ENCODE data around the gene RNF130.
A peak's percentile ranks its signal among the peaks of the same experiment; 100 is the strongest.
"Not testable (repeated sequence)": the region's sequence is repeated elsewhere in the genome, so short reads cannot be mapped to it uniquely, and the experiment has no call there.

Gene RNF130

DNA sequence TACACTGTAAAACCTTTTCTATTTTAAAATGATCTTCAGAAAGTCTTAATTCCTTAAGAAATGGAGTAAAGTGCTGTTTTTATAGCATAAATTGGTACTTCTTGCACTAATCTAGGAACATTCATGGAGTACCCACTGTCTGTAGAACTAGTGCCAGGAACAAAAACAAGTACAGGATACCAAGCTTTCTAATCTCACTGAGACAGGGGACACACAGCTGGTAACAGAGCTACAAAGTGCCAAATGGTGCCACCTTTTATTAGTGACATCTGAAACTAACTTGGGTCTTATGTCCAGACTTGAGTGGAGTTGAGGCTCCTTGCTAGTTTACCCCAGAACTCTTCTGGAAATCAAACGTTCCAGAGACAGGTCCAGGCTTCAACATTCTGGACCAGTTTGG is 57.9 kb downstream of the RNF130 start:
- DNase-seq: no peak

DNA sequence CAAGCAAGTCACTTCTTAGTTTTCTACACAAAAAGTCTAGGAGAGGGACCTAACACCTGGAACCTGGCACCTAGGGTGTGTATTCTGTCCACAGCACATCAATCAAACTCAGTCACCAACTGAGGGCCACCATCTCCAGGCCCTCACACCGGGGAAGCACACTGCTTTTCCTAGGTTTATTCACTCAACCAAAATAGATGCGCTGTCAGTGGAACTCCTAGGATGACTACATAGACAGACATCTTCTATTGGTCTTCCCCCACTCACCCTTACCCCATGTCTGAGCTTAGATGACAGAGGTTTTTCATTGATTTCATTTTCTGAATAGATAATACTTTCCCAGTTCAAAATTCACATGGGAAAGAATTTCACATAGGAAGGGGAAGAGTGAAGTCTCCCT is 59.2 kb downstream of the RNF130 start:
- no peak for DNase-seq

DNA sequence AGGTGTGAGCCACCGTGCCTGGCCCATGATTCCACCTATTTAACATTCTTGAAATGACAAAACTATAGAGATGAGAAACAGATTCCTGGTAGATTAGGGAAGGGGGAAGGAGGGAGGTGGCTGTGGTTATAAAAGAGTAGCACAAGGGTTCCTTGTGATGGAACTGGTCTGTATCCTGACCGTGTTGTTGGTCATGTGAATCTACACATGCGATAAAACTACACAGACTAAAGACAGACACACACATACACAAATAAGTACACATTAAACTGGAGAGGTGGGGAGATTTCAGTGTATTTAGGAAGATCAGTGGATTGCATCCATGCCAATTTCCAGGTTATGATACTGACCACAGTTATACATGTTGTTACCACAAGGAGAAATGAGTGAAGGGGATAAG is 60.9 kb downstream of the RNF130 start:
- DNase-seq: no peak

DNA sequence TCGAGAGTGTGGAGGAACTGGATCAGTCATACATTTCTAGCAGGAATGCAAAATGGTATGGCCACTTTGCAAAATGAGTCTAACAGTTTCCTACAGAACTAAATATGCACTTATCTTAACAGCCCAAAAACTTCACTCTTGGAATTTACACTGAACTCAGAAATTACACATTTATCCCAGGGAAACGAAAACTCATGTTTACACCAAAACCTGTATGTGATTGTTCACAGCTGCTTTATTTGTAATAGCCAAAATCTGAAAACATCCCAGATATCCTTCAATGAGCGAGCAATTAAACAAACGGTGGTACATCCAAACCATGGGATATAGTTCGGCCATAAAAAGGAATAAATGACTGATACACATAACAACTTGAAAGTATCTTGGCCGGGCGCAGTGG is 62.0 kb downstream of the RNF130 start:
- no peak for DNase-seq

DNA sequence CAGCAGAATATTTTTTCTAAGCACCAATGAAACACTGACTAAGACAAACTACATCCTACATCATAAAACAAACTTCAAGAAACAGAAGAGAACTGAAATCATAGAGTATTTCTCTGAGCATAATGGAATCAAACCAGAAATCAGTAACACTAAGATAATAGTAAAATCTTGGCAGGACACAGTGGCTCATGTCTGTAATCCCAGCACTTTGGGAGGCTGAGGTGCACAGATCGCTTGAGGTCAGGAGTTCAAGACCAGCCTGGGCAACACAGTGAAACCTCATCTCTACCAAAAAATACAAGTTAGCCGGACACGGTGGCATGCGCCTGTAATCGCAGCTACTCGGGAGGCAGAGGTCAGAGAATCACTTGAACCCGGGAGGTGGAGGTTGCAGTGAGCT is 63.1 kb downstream of the RNF130 start:
- no peak for DNase-seq

DNA sequence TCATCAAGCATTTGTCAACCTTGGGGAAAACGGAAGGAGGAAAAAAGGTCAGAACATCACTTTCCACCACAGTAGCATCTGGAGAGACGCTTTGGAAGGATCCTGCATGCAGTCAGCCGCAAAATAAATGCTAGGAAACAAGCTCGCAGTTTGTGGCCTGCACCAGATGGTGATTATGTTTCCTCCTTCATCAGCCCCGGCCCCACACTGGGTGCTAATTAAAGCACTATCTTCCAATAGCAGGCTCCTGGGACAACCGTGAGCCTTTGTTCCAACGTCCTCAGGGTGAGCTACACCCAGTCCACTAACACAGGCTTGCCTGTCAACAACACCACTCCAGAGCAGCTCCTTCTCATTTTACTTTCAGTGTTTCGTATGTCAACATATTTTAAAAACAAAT is 64.0 kb downstream of the RNF130 start:
- DNase-seq: no peak

DNA sequence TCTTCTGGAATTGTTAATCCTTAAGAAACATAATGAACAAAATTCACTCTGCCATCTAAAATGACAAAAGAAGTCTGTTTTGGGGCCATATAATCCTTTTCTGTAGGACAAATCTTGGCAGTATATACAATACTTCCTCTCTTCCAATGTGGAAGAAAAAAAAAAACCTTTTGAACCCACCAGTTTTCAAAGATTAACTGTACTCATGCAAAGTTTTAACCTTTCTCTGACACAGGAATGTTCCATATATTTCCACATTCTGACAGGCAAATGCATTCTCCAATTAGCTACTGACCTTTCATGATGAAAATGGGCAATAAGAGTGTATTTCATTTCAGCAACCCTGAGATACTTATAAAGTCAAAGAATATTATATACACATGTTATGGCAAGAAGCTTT is 65.4 kb downstream of the RNF130 start:
- DNase-seq: no peak

DNA sequence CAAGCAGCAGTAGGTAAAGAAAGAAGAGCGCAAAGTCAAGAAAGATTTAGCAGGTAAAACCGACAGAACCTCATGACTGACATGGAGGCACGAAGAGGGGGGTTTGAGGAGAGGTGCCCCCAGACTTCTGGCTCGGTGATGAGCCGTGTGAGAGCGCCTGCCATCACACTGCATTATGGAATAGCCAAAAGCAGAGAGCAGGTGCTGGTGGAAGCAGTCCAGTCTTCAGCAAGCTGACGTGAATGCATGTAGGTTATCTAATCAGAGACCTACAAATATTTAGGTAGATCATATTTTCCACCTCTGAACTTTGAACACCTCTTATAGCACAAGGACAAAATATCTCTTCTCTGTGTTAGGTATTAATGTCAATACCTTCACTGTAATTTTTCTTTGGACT is 68.4 kb downstream of the RNF130 start:
- DNase-seq: no peak

DNA sequence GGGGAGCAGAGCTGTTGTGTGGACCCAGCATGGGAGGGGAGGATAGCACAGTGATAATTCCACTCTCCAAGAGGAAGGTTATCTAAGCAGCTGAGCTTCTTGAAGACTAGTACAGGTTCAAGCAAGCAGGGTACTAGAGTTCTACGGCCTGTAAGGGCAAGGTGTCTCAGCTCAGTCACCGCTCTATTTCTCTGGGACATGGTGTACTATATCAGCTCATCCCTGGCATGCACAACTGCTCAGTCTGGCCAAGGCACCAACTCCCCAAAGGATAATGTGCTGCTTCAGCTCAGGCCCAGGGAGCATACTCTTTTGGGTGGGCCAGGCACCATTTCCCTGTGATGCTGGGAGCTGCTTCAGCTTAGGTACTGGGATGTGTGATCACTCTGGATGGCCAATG is 69.8 kb downstream of the RNF130 start:
- no peak for DNase-seq

DNA sequence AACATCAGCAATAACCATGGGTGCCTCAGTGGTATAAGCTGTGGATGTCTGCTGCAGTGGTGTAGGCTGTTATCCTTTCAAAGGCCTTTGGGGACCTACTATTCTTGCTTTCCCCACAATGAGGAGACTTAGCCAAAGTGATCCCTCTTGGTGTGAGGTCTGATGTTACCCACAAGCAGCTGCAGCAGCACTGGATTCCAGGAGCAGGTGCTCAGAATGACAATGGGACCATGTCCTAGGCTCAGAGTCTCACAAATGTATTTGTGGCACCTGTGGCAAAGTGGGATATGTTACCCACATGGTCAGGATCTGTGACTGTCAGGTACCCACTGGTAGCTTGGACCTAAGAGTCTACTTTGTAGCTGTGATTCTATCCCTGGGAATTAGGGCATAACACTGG is 70.4 kb downstream of the RNF130 start:
- no peak for DNase-seq

DNA sequence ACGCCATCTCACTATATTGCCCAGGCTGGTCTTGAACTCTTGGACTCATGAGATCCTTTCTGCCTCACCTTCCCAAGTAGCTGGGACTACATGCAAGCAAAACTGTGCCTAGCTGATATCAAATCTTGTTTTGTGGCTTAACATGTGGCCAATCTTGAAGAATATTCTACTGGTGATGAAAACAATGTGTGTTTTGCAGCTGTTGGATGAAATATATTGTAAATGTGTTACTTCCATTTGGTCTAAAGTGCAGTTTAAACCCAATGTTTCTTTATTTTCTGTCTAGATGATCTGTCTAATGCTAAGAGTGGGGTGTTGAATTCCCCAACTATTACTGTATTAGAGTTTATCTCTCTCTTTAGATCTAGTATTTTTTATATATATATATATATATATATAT is 73.1 kb downstream of the RNF130 start:
- no peak for DNase-seq

DNA sequence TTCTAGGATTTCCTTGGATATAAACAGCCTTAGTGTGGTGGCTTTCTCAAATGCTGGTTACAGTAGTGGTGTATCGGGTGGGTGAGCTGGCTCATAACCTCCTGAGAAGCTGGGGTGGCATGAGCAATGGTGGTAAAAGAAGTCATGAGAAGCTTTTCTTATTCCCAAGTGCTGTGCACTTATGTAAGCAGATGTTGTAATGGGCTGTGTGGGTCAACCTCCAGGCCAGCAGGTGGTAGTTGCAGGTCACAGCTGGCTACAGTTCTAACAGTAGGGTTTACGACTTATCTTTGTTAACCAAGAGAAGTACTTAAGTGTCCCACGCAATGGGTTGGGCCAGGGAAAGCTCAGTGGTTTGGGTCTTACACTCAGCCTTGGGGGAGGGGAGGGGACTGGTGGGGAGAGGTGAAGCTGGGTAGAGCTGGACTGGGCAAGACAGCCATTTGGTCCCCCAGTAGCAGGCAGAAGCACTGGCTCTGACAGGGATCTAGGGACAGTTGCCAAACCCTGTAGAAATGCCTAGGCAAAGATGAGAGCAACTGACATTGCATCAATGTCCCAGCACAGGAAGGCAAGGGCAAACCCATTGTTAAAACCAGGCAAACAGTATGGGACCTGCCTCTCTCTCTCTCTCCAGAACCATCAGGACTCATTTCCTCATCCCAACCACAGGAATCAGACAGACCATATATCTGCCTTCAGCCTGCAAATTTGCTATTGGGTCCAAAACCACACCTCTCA is 76.8 kb downstream of the RNF130 start:
- DNase-seq: no peak

DNA sequence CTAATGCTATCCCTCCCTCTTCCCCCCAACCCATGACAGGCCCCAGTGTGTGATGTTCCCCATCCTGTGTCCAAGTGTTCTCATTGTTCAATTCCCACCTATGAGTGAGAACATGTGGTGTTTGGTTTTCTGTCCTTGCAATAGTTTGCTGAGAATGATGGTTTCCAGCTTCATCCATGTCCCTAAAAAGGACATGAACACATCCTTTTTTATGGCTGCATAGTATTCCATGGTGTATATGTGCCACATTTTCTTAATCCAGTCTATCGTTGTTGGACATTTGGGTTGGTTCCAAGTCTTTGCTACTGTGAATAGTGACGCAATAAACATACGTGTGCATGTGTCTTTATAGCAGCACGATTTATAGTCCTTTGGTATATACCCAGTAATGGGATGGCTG is 78.7 kb downstream of the RNF130 start:
- not testable (repeated sequence) for DNase-seq

DNA sequence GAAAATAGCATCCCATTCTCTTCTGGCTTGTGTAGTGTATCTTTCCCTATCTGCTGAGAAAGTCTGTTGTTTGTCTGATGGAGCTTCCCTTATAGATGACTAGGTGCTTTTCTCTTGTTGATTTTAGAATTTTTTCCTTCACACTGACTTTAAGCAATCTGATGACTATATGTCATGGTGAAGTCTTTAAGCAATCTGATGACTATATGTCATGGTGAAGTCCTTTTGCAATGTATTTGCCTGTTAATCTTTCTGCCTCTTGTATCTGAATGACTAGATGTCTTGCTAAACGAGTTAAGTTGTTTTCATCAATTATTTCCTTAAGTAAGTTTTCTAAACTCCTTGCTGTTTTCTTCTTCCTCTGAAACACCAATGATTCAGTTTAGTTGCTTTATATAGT is 80.5 kb downstream of the RNF130 start:
- no peak for DNase-seq

DNA sequence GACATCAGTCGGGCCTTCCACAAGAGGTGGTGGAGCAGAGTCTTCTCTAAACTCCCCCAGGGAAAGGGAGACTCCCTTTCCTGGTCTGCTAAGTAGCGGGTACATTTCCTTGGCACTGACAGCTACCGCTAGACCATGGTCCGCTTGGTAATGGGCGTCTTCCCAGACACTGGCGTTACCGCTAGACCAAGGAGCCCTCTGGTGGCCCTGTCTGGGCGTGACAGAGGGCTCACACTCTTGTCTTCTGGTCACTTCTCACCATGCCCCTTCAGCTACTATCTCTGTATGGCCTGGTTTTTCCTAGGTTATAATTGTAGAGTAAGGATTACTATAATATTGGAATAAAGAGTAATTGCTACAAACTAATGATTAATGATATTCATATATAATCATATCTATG is 81.0 kb downstream of the RNF130 start:
- DNase-seq: not testable (repeated sequence)

DNA sequence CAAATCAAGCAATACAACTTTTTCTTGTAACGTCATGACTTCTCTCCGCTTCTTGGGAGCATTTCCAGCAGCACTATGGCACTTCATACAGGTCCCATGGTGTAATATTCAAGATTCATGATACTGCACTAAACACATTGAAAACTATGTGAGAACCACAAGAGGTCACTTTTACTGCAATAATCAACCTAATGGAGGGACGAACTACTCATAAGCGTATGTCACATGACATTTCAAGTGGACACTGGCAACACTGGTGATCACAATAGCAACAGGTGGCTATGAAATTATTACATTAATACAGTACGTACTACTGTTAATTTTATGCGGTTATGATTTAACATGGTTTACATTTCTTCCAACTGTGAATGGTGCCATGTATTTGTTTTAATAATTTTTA is 85.2 kb downstream of the RNF130 start:
- DNase-seq: no peak

DNA sequence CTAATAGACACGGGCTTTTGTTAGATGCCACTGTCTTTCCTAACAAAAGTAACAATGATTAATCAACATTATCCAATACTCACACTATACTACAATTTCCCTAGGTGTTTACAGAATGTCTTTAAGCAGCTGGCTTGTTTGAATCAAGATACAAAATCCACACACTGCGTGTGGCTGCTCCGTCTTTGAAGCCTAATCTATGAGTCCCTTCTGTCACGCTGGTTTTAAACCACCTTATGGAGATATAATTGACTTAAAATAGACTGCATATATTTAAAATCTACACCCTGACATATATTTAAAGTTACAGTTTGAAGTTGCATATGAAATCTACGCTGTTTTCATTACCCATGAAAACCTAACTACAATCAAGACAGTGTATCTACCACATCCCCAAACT is 89.9 kb downstream of the RNF130 start:
- no peak for DNase-seq

DNA sequence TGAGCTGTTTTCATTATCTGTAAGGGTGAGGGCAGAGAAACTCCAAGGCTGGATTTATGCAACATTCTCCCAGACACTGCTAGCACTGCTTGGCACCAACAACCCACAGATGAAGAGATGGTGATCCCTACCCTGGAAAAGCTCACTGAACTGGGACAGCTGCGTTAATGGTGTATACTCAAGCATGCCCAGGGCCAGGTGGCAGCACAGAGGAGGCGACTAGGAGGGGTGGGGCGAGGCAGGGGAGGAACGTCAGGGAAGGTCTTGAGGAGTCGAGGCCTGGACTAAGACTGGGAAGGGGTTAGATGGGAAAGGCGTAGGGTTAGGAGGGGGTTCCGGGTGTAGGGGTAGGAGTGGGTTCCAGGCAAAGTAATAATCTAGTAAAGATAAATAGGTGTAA is 90.8 kb downstream of the RNF130 start:
- DNase-seq: no peak

DNA sequence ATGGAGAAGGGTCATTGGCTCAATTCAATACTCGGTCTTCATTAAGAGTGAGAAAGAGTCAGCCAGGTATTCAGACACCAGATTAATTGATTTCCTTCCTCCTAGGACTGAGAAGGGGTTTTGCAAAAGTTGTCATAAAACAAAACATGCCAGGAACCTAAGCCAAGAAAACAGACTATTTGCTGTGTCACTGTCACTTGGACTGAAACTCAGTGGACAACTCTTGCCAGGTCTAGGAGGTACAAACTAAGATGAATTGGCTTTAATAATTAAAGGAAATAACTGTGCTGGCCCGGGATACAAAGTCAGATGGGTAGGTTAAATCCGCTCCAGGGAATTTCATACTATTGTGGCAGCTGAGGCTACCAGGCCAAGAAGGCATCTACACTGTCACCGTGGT is 92.8 kb downstream of the RNF130 start:
- no peak for DNase-seq

DNA sequence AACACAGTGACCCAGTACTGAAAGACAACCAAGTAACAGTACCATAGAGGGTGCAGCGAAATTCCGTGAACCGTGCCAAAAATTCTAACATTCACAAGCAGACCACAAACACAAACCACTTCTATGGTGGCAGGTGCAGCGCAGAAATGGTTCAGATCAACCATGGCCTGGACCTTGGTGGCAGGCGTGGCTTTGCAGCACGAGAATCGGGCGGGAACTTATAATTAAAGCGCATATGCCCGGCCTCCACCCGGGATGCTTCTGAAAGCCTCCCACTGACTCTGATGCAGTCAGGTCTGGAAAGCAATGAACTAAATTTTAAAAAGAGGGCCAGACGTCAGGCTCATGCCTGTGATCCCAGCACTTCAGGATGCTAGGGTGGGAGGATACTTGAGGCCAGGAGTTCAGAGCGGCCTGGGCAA is 95.8 kb downstream of the RNF130 start:
- no peak for DNase-seq

DNA sequence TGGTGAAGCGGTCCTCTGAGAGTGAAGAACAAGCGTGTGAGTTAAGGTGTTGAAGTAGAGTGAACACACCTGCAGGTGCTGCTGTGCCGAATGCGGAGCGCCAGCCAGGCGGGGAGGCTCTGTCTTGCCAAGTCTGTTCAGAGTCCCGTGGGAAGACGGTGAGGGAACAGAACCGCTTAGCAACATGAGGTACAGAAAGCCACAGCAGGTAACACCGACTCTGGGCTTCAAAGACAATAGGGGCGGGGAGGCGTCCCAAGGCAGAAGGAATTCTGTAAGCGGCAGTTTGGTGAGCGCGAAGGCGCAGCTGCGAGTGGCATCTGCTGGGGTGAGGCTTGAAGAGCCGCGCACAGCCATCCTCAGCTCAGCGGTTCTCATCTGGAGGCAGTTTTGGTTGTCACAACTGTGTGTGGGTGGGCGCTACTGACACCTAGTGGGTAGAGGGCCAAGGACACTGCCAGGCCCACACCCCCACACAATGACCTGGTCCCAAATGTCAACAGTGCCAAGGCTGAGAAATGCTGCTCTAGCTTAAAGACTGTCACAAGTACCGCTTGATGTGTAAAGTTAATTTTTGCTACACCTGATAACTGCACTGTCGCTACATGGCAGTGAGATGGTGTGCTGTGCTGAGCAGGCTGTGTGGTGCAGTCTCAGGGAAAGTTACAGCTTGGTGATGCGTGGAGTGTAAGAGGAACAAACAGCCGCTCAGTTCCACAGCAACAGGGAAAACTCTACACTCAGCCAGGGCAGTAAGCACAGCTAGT is 96.4 kb downstream of the RNF130 start:
- peak in 4 of 6 experiments; percentile 6 to 15 (median 9) for DNase-seq

DNA sequence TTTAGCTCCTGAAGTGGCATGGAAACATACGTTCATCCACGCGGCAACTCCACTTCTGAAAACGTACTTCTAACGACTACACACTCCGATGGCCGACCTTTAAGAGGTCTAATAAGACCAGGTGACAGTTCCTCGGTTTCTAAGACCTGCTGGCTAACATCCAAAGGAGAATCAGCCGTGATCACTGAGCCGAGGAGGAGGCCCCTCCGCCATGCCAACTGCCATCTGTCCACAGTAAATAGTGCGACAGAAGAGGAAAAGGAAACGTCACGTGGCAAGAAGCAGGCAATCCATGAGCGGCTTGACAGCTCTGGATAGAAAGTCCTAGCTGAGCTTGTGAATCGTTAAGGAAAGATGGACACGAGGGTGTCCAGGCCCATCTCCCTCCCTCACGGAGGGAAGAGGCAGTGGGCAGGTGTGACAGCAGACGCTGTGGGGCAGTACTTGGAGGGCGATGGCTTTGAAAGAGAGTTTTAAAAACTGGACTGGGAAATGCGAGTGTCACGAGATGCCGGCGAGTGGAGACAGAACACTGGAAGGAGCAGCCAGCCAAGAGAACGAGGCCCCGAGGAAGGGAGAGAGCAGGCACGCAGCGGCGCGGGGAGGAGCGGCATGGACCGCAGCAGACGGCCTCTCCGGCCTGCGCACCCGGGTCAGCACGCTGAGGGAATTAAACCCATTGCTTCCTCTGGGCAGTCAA is 97.2 kb downstream of the RNF130 start:
- DNase-seq: no peak

DNA sequence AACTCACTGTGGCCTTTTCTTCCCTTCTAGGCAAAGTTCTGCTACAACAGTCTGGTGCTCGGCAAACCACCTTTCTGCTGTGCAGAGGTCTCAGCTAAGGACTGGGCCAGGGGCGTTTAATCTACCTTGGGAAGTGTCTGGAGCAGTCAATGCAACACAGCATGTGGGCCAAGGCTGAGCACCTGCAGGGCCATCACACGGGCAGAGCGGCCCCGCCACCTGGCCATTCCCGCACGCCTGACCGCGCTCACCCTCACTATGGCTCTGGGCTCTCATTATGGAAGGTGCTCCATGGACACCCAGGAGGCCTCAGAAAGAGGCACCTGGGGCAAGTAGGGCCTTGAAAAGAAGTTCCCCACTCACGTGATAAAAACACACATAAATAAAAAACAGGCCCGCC is 98.2 kb downstream of the RNF130 start:
- DNase-seq: no peak

DNA sequence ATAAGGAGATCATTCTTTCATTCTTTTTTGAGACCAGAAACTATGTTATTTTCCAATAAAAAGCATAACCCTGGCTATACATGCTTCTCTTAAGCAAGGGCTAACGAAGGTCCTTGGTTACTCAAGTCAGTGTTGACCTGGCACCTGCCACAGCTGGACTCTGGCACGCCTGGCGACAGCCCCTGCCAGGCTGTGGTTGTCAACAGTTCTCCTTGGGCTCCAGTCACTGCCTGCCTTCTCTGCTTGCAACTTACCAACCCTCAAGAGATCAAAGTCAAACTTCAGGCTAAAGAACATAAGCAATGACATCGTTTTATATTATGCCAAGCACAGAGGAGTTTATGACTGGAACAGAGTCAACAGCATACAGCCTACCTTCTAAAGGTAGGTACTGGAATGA is 102.4 kb downstream of the RNF130 start:
- no peak for DNase-seq

All from stimulated activated naive CD4-positive, alpha-beta T cell (primary cell).